ENCODE measurements around the gene GPC4.

GPC4 gene

GRCh38 chrX:133410550-133410949, 4.7 kb downstream of the GPC4 start:
- no peak for DNase-seq (ENCODE audit: low read depth)

GRCh38 chrX:133405498-133406185, 9.6 kb downstream of the GPC4 start:
- peak; percentile 70 for DNase-seq (ENCODE audit: low read depth)

- DNase-seq (ENCODE audit: low read depth): no peak
These were observed 11.3 kb downstream of the GPC4 start for GRCh38 chrX:133403984-133404383.

DNA sequence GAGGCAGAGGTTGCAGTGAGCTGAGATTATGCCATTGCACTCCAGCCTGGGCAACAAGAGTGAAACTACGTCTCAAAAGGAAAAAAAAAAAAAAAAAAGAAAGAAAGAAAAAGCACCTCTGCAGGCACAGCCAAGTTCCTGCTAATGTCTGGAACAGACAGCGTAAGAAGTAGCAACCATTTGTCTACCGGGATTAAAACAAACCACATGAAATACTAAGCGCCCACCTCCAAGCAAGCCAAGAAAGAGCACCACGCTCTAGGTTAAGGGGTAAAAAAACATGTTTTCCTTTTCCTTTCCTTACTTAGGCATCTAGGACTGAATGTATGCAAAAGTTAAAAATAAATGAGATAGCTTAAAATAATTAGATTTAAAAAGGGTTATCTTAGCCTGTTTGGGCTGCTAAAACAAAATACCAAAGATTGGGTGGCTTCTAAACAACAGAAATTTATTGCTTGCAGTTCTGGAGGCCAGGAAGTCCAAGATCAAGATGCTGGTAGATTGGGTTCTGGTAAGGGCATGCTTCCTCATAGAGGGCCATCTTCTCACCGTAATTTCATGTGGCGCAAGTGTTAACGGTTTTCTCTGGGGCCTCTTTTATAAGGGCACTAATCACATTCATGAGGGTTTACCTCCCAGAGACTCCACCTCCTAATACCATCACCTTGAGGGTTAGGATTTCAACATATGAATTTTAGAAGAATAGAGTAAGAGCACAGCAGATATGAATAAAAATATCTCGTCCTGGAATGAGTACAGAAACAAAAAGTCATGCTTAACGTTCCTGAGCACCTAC, 12.3 kb downstream of the GPC4 start:
- peak; percentile 29 for DNase-seq (ENCODE audit: low read depth)

- peak; percentile 73 for DNase-seq (ENCODE audit: low read depth)
These were observed 13.2 kb downstream of the GPC4 start for GRCh38 chrX:133402042-133402453.

GRCh38 chrX:133401536-133401935, 13.8 kb downstream of the GPC4 start:
- DNase-seq (ENCODE audit: low read depth): no peak

- no peak for DNase-seq (ENCODE audit: low read depth)
These were observed 15.9 kb downstream of the GPC4 start for GRCh38 chrX:133399411-133399810.

- DNase-seq (ENCODE audit: low read depth): peak; percentile 35
These were observed 20.5 kb downstream of the GPC4 start for GRCh38 chrX:133394765-133395164.

- DNase-seq (ENCODE audit: low read depth): no peak
These were observed 22.6 kb downstream of the GPC4 start for GRCh38 chrX:133392671-133393070.

GRCh38 chrX:133391111-133391510, 24.2 kb downstream of the GPC4 start:
- no peak for DNase-seq (ENCODE audit: low read depth)

DNA sequence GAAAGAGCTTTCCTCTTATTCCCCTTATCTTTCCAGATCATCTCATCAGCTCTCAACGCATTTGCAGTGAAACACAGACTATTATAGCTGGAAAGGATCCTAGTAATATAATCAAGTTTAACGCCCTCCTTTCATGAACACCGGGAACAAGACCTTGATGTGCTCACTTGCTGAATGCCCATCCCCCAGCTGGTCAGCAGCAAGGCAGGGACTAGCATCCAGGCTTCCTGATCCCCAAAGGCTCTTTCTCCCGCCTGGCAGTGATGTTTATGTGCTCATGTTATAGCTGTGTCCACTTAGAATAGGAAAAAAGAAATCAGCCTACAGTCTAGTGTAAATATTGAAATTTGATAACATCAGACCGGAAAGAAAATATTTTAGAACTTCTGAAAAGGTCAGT, 24.6 kb downstream of the GPC4 start:
- no peak for DNase-seq (ENCODE audit: low read depth)

DNA sequence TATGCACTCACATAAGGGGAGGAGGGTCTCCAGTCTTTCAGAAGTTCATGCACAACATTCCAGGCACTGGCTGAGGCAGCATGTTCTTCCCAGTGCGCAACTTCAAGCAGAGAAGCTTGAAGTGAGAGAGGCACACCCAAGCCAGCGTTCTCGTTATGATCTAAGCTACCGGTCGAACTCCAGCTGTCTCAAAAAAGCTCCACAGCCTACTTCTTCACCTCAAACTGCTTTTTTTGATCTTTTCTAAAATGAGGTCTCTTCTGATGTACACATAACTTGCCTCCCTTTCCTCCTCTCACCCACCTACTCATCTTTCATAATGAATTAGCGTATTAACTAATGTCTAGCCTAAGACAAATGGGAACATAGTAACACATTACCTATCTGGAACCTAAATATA, 25.3 kb downstream of the GPC4 start:
- no peak for DNase-seq (ENCODE audit: low read depth)

- no peak for DNase-seq (ENCODE audit: low read depth)
These were observed 30.8 kb downstream of the GPC4 start for GRCh38 chrX:133384454-133384853.

GRCh38 chrX:133380711-133381619, 34.3 kb downstream of the GPC4 start:
- no peak for DNase-seq (ENCODE audit: low read depth)

DNA sequence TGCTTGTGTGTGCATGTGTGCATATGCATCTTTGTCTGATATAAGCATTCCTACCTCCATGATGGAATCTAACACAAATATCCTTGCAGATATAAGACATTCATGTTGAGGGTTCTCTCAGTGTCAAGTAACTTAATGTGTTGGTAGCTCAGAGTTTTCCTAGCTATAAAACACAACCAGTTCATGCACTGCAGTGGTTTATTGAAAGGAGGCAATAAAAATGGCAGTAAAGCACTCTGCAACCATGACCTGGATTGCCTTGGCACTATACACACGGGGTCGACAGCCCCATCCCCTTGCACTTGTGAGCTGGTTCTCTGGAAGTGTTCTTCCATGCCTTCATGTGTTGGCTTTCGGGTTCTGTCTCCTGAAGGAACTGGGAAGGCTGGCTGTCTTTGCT, 38.9 kb downstream of the GPC4 start:
- no peak for DNase-seq (ENCODE audit: low read depth)

- DNase-seq (ENCODE audit: low read depth): peak; percentile 7
These were observed 39.5 kb downstream of the GPC4 start for GRCh38 chrX:133375615-133376340.

- DNase-seq (ENCODE audit: low read depth): peak; percentile 1
These were observed 40.4 kb downstream of the GPC4 start for GRCh38 chrX:133374874-133375387.

- no peak for DNase-seq (ENCODE audit: low read depth)
These were observed 41.8 kb downstream of the GPC4 start for GRCh38 chrX:133373386-133374079.

- no peak for DNase-seq (ENCODE audit: low read depth)
These were observed 44.5 kb downstream of the GPC4 start for GRCh38 chrX:133370696-133371275.

GRCh38 chrX:133369065-133369464, 46.2 kb downstream of the GPC4 start:
- DNase-seq (ENCODE audit: low read depth): no peak

- DNase-seq (ENCODE audit: low read depth): no peak
These were observed 48.6 kb downstream of the GPC4 start for GRCh38 chrX:133366735-133367134.
